IgD-negative memory B cell (primary cell): ENCODE results near the gene FGF8. TPM values are rescaled to one million over a fixed set of nuclear protein-coding genes. Genes with fewer than 3 reads are reported as not detected.
A peak's percentile ranks its signal among the peaks of the same experiment; 100 is the strongest.

Experiments
- H3K27ac Mint-ChIP-seq, 3 donors: one replicate each; pipeline ENCODE4 v1.8.0; 2020 to 2022; ENCODE audit warnings: mild to moderate bottlenecking in 3 of 3, mixed read lengths in 3 of 3, moderate library complexity in 1 of 3
- H3K27me3 Mint-ChIP-seq: one replicate; pipeline ENCODE4 v1.8.0; 2021; ENCODE audit warnings: mixed read lengths
- H3K36me3 Mint-ChIP-seq: one replicate; pipeline ENCODE4 v1.8.0; 2020; ENCODE audit warnings: mild to moderate bottlenecking, mixed read lengths
- H3K4me1 Mint-ChIP-seq, 3 donors: one replicate each; pipeline ENCODE4 v1.8.0; 2020 to 2022; ENCODE audit warnings: mixed read lengths in 3 of 3, mild to moderate bottlenecking in 1 of 3
- H3K4me3 Mint-ChIP-seq, 4 donors: one replicate each; pipeline ENCODE4 v1.8.0; 2020 to 2022; ENCODE audit warnings: mild to moderate bottlenecking in 4 of 4, mixed read lengths in 4 of 4, moderate library complexity in 3 of 4
- H3K9me3 Mint-ChIP-seq, 3 donors: one replicate each; pipeline ENCODE4 v1.8.0; 2020 to 2021; ENCODE audit warnings: mixed read lengths in 3 of 3, mild to moderate bottlenecking in 1 of 3
- polyA plus RNA-seq: library from polyadenylated mRNA; unstranded; fragments of 300-500 nt; fragmentation: Illumina TruSeq; gene quantifications from one replicate; pipeline ENCODE4 v1.2.3, GENCODE V29; 2021

FGF8 gene
- polyA plus RNA-seq, 1 donor from 2014 or later = not detected

GRCh38 chr10:101745074-101745696 lies 30.7 kb downstream of the FGF8 start:
- Mint-ChIP-seq H3K9me3 (peaks cover 0 to 3% (median 0%) of the 10 kb centered on the region in 3 donors), H3K4me1 (no peaks in the 10 kb centered on the region), H3K27me3 (peaks cover 10% of the 10 kb centered on the region), H3K4me3 (no peak overlapping the region), H3K27ac (no peak overlapping the region), H3K36me3 (no peaks in the 10 kb centered on the region)

DNA sequence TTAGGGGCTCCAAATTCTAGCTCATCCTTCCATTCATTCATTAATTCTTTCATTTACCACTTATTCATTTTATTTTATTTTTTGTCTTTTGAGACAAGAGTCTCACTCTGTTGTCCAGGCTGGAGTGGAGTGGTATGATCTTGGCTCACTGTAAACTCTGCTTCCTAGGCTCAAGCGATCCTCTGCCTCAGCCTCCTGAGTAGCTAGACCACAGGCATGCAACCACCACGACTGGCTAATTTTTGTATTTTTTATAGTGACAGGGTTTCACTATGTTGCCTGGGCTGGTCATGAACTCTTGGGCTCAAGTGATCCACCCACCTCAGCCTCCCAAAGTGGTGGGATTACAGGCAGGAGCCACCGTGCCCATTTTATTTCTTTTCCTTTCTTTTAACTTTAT lies 31.6 kb downstream of the FGF8 start:
- peaks cover 13% of the 10 kb centered on the region for H3K27me3 Mint-ChIP-seq
- no peaks in the 10 kb centered on the region for H3K4me1 Mint-ChIP-seq
- no peak overlapping the region for H3K4me3 Mint-ChIP-seq
- no peak overlapping the region for H3K27ac Mint-ChIP-seq
- no peaks in the 10 kb centered on the region for H3K36me3 Mint-ChIP-seq
- peaks cover 0 to 3% (median 0%) of the 10 kb centered on the region in 3 donors for H3K9me3 Mint-ChIP-seq

- Mint-ChIP-seq H3K36me3 (no peaks in the 10 kb centered on the region), H3K4me1 (no peaks in the 10 kb centered on the region), H3K9me3 (peaks cover 0 to 3% (median 0%) of the 10 kb centered on the region in 3 donors), H3K27me3 (peaks cover 13% of the 10 kb centered on the region), H3K4me3 (no peak overlapping the region), H3K27ac (no peak overlapping the region)
Observed at GRCh38 chr10:101741938-101742337, 34.0 kb downstream of the FGF8 start.

- no peaks in the 10 kb centered on the region for H3K4me1 Mint-ChIP-seq
- H3K9me3 Mint-ChIP-seq = peaks cover 0 to 3% (median 0%) of the 10 kb centered on the region in 3 donors
- H3K36me3 Mint-ChIP-seq = peaks cover 2% of the 10 kb centered on the region
- H3K4me3 Mint-ChIP-seq = no peak overlapping the region
- H3K27ac Mint-ChIP-seq = no peak overlapping the region
- peaks cover 12% of the 10 kb centered on the region for H3K27me3 Mint-ChIP-seq
Observed at GRCh38 chr10:101736666-101737065, 39.2 kb downstream of the FGF8 start.

GRCh38 chr10:101732096-101732495 lies 43.8 kb downstream of the FGF8 start:
- Mint-ChIP-seq H3K27ac (no peak overlapping the region), H3K9me3 (peaks cover 0 to 2% (median 0%) of the 10 kb centered on the region in 3 donors), H3K27me3 (peaks cover 6% of the 10 kb centered on the region), H3K36me3 (peaks cover 2% of the 10 kb centered on the region), H3K4me1 (no peaks in the 10 kb centered on the region), H3K4me3 (no peak overlapping the region)

GRCh38 chr10:101726115-101726387 lies 49.9 kb downstream of the FGF8 start:
- H3K27me3 Mint-ChIP-seq = peaks cover 2% of the 10 kb centered on the region
- peaks cover 0 to 2% (median 0%) of the 10 kb centered on the region in 3 donors for H3K9me3 Mint-ChIP-seq
- no peak overlapping the region for H3K4me3 Mint-ChIP-seq
- no peak overlapping the region for H3K27ac Mint-ChIP-seq
- peaks cover 0 to 6% (median 3%) of the 10 kb centered on the region in 3 donors for H3K4me1 Mint-ChIP-seq
- H3K36me3 Mint-ChIP-seq = no peaks in the 10 kb centered on the region

- H3K36me3 Mint-ChIP-seq = no peaks in the 10 kb centered on the region
Observed at GRCh38 chr10:101725296-101726114, 50.4 kb downstream of the FGF8 start.

DNA sequence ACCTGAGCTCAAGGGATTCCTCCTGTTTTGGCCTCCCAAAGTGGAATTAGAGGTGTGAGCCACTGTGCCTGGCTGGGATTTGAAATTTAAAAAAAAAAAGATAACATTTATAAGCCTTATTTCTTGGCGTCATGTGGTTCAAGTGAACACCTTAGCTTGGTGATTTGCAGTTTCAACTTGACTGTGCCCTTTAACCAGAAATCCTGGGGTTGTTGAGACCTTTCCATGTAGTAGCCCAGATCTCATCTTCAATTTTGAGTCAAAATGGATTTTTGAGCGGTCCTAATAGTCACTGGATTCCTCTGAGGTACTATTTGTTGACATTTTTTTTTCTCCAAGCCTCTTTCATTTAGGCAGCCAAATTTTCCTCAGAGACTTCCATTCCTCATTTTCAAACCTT lies 51.5 kb downstream of the FGF8 start:
- Mint-ChIP-seq H3K27me3 (peaks cover 2% of the 10 kb centered on the region), H3K36me3 (no peaks in the 10 kb centered on the region), H3K4me1 (peaks cover 0 to 6% (median 3%) of the 10 kb centered on the region in 3 donors), H3K4me3 (no peak overlapping the region), H3K27ac (peak overlapping the region in 1 of 3 donors; percentile 47), H3K9me3 (no peaks in the 10 kb centered on the region)

More at GRCh38 chr10:101725296-101726114, 50.4 kb downstream of the FGF8 start:
- no peak overlapping the region for H3K4me3 Mint-ChIP-seq
- H3K4me1 Mint-ChIP-seq = peaks cover 0 to 6% (median 3%) of the 10 kb centered on the region in 3 donors
- H3K27me3 Mint-ChIP-seq = peaks cover 2% of the 10 kb centered on the region
- no peak overlapping the region for H3K27ac Mint-ChIP-seq
- peaks cover 0 to 2% (median 0%) of the 10 kb centered on the region in 3 donors for H3K9me3 Mint-ChIP-seq

- Mint-ChIP-seq H3K27ac (no peak overlapping the region), H3K4me3 (no peak overlapping the region), H3K36me3 (no peaks in the 10 kb centered on the region), H3K27me3 (peaks cover 2% of the 10 kb centered on the region), H3K9me3 (no peaks in the 10 kb centered on the region), H3K4me1 (peaks cover 0 to 6% (median 3%) of the 10 kb centered on the region in 3 donors)
Observed at GRCh38 chr10:101723176-101723575, 52.7 kb downstream of the FGF8 start.

GRCh38 chr10:101721806-101722205 lies 54.1 kb downstream of the FGF8 start:
- no peak overlapping the region for H3K4me3 Mint-ChIP-seq
- H3K9me3 Mint-ChIP-seq = no peaks in the 10 kb centered on the region
- no peak overlapping the region for H3K27ac Mint-ChIP-seq
- H3K36me3 Mint-ChIP-seq = no peaks in the 10 kb centered on the region
- H3K4me1 Mint-ChIP-seq = peaks cover 0 to 6% (median 3%) of the 10 kb centered on the region in 3 donors
- H3K27me3 Mint-ChIP-seq = peaks cover 2% of the 10 kb centered on the region

DNA sequence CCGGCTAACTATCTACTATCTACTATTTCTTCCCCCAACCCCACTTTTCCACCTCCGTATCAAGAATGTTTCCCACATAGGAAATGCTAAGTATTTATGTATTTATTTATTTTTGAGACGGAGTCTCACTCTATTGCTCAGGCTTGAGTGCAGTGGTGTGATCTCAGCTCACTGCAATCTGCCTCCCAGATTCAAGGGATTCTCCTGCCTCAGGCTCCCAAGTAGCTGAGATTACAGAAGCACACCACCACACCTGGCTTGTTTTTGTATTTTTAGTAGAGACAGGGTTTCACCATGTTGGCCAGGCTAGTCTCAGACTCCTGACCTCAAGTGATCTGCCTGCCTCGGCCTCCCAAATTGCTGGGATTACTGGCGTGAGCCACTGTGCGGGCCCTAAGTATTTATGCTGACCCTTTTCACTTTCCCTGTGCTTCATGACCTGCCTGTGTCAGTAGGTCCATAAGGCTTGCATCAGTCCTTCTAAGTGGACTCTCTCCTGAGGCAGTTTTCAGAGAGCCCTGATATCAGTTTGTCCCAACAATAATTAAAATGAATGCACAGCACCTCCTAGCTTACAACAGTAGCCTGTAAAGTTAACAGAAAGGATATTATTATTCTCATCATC lies 55.2 kb downstream of the FGF8 start:
- no peaks in the 10 kb centered on the region for H3K36me3 Mint-ChIP-seq
- H3K4me3 Mint-ChIP-seq = no peak overlapping the region
- H3K4me1 Mint-ChIP-seq = peaks cover 0 to 6% (median 3%) of the 10 kb centered on the region in 3 donors
- H3K27ac Mint-ChIP-seq = no peak overlapping the region
- H3K9me3 Mint-ChIP-seq = no peaks in the 10 kb centered on the region
- peaks cover 2% of the 10 kb centered on the region for H3K27me3 Mint-ChIP-seq

Other genes with a start within 250 kb of the FGF8 start
- gene POLL, start 187.9 kb downstream of the FGF8 start, polyA plus RNA-seq = 16.5 TPM
- gene DPCD, start 187.8 kb downstream of the FGF8 start, polyA plus RNA-seq = 2.2 TPM
- gene FBXW4, start 80.9 kb downstream of the FGF8 start, polyA plus RNA-seq = 9.9 TPM
- 2.9 TPM for gene NPM3, start 7.3 kb upstream of the FGF8 start, polyA plus RNA-seq
- gene OGA, start 42.3 kb upstream of the FGF8 start, polyA plus RNA-seq = 47.8 TPM
- gene KCNIP2, start 67.7 kb upstream of the FGF8 start, polyA plus RNA-seq = 14.5 TPM